ENCODE measurements around the gene LRG1. TPM values are rescaled to one million over a fixed set of nuclear protein-coding genes. Genes with fewer than 3 reads are reported as not detected.

The LRG1 gene
- total and polyA plus RNA-seq, 10 of the 15 experiments (the other 5 are each of a cell fraction or from before 2014, with no cell fraction given) = 0.29 to 4.7 (median 0.58) TPM

DNA sequence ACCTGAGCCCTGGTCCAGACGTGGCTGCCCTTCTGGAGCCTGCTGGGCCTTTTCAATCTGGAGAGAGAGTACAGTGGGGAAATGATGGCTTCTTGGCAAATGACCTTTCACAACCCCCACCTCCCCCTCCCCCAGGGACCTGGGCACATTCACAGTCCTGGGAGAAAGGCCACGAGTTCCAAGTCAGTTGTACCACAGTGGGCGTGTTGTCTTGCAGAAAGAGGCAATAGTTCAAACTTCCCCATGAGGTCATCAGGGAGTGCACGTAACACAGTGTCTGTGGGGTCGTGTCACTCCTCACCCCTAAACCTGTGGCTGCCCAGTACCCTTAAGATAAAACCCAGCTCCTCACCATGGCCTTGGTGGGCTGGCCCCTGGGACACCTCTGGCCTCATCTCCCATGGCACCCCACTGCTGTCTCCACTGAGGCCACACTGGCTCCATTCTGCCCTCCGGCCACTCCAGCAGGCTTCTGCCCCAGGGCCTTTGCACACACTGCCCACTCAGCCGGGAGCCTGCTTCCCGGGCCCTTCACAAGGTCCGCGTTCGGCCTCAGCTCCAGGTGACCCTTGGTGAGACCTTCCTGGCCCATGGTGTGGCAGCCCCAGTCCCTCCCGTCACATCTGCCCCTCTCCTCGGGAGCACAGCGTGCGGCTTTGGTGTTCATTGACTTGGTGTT is 34.8 kb downstream of the LRG1 start (continued):
- TF ChIP-seq MTA3 (IDR thresholded peaks at IDR 0.05; ENCODE audit: borderline replicate concordance, low read length) = no peak
- TF ChIP-seq ZNF622 (IDR thresholded peaks at IDR 0.05) = no peak
- TF ChIP-seq, protein P1, sequence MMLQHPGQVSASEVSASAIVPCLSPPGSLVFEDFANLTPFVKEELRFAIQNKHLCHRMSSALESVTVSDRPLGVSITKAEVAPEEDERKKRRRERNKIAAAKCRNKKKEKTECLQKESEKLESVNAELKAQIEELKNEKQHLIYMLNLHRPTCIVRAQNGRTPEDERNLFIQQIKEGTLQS (IDR thresholded peaks at IDR 0.05; ENCODE audit: borderline replicate concordance, extremely low read depth, low read depth, low read length) = no peak
- TF ChIP-seq BMI1 (IDR thresholded peaks at IDR 0.05; ENCODE audit: borderline replicate concordance) = no peak

DNA sequence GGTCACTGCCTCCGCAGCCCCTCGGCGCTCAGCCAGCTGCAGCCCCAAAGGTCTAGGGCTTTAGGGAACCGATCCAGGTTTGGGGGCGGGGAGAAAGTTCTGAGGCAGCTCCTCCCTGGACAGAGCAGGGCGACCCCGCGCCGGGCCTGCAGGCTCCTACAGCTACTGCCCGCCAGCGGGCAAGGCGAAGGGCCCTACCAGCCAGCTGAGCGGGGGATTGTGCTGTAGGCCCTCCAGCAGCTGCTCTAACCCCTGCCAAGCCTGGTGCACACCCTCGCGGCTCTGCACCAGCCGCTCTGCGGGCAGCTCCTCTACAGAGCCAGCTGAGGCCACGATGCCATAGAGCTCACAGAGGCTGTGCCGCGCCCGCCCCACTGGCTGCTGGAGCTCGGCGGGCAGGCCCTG is 35.5 kb downstream of the LRG1 start:
- POLR2A ChIA-PET = no interaction called here
- CTCF ChIA-PET = no interaction called here
- Histone ChIP-seq H3K4me1 (ENCODE audit: control insufficient read depth, insufficient read depth, low read length) (no peaks in the 10 kb centered on the region), H3K27ac (ENCODE audit: control insufficient read depth, insufficient read depth) (no peak overlapping the region), H4K20me1 (ENCODE audit: control insufficient read depth, insufficient read depth) (no peaks in the 10 kb centered on the region), H3K27me3 (replicated peaks in 1 of 2; ENCODE audit: control insufficient read depth in 2 of 2, insufficient read depth in 2 of 2, low read length in 1 of 2) (no peaks in the 10 kb centered on the region), H2AFZ (ENCODE audit: control insufficient read depth, low read depth, low read length) (no peak overlapping the region), H3K4me2 (ENCODE audit: control insufficient read depth, insufficient read depth) (no peak overlapping the region), H3K36me3 (ENCODE audit: control insufficient read depth in 2 of 2, insufficient read depth in 2 of 2, low read length in 1 of 2) (no peaks in the 10 kb centered on the region; a peak in 1 of 4 replicates), H3K79me2 (ENCODE audit: control insufficient read depth, insufficient read depth, low read length) (no peaks in the 10 kb centered on the region), H3K9ac (ENCODE audit: control insufficient read depth, insufficient read depth, low read length) (no peak overlapping the region), H3K9me3 (replicated peaks; ENCODE audit: control insufficient read depth, insufficient read depth, low read length) (no peaks in the 10 kb centered on the region), H3K4me3 (no peak overlapping the region)
- no peak for FAIRE-seq
- in situ Hi-C loops (cut with MboI) (no loop called here), intact Hi-C loops (cut with micrococcal nuclease; ENCODE audit: unreplicated experiment) (no loop called here)
- SMC1A ChIA-PET (ENCODE audit: uncharacterized antibody, unreplicated experiment) = no interaction called here
- no peak for DNase-seq (ENCODE audit: low read depth, low spot score)
- TF ChIP-seq, protein P2, sequence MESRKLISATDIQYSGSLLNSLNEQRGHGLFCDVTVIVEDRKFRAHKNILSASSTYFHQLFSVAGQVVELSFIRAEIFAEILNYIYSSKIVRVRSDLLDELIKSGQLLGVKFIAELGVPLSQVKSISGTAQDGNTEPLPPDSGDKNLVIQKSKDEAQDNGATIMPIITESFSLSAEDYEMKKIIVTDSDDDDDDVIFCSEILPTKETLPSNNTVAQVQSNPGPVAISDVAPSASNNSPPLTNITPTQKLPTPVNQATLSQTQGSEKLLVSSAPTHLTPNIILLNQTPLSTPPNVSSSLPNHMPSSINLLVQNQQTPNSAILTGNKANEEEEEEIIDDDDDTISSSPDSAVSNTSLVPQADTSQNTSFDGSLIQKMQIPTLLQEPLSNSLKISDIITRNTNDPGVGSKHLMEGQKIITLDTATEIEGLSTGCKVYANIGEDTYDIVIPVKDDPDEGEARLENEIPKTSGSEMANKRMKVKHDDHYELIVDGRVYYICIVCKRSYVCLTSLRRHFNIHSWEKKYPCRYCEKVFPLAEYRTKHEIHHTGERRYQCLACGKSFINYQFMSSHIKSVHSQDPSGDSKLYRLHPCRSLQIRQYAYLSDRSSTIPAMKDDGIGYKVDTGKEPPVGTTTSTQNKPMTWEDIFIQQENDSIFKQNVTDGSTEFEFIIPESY (IDR thresholded peaks at IDR 0.05) = no peak
- TF ChIP-seq JUND (IDR thresholded peaks at IDR 0.05; ENCODE audit: low read depth, low read length) (no peak), IRF4 (IDR thresholded peaks at IDR 0.05; ENCODE audit: low read depth, low read length) (no peak), GATAD2B (conservative IDR thresholded peaks at IDR 0.05; ENCODE audit: low read depth) (no peak), RAD51 (IDR thresholded peaks at IDR 0.05) (no peak), NFYA (IDR thresholded peaks at IDR 0.05; ENCODE audit: borderline replicate concordance, low read depth, low read length) (no peak), SUZ12 (IDR thresholded peaks at IDR 0.05; ENCODE audit: unreplicated experiment) (no peak), RAD21 (IDR thresholded peaks at IDR 0.05; ENCODE audit: insufficient read depth, low read depth, low read length) (no peak), ZNF622 (IDR thresholded peaks at IDR 0.05) (no peak), CREM (IDR thresholded peaks at IDR 0.05; ENCODE audit: low read depth) (no peak), POLR2AphosphoS5 (IDR thresholded peaks at IDR 0.05; ENCODE audit: low read length) (no peak), PAX5 (IDR thresholded peaks at IDR 0.05; ENCODE audit: borderline replicate concordance, low read depth, low read length) (no peak), ZNF217 (IDR thresholded peaks at IDR 0.05) (no peak), MYC (IDR thresholded peaks at IDR 0.05; ENCODE audit: insufficient read depth, insufficient read length, insufficient replicate concordance, low read length, severe bottlenecking) (no peak), KAT2A (conservative IDR thresholded peaks at IDR 0.05; ENCODE audit: control insufficient read depth, low read depth, low read length) (no peak), MEF2A (IDR thresholded peaks at IDR 0.05; ENCODE audit: insufficient read depth, low read depth, low read length) (no peak), DPF2 (IDR thresholded peaks at IDR 0.05) (no peak)
- TF ChIP-seq, protein P3, sequence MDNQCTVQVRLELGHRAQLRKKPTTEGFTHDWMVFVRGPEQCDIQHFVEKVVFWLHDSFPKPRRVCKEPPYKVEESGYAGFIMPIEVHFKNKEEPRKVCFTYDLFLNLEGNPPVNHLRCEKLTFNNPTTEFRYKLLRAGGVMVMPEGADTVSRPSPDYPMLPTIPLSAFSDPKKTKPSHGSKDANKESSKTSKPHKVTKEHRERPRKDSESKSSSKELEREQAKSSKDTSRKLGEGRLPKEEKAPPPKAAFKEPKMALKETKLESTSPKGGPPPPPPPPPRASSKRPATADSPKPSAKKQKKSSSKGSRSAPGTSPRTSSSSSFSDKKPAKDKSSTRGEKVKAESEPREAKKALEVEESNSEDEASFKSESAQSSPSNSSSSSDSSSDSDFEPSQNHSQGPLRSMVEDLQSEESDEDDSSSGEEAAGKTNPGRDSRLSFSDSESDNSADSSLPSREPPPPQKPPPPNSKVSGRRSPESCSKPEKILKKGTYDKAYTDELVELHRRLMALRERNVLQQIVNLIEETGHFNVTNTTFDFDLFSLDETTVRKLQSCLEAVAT (IDR thresholded peaks at IDR 0.05) = no peak
- no TSS peak for BruUV-seq (replicated peaks)
- RAD21 ChIA-PET (ENCODE audit: unreplicated experiment) = no interaction called here
- ATAC-seq = no peak
- 89% methylated on average over 23 of the region's 23 CpGs for WGBS (ENCODE audit: insufficient coverage, insufficient replicate concordance, low lambda C conversion rate, missing lambda C conversion rate)
